H1 (cell line): ENCODE data around the gene FRMD3. TPM values are rescaled to one million over a fixed set of nuclear protein-coding genes. Genes with fewer than 3 reads are reported as not detected.

ENCODE experiments used
- CTCF ChIA-PET: fragments of 300-600 bp; sonication (Branson Sonifier 250); formaldehyde crosslinking; loops from one replicate; lab custom pipeline; 2021; ENCODE audit not compliant: partially characterized antibody; lab: Charles Lee
- POLR2A ChIA-PET: fragments of 300-600 bp; sonication (Branson Sonifier 250); formaldehyde crosslinking; loops from one replicate; lab custom pipeline; 2021; ENCODE audit warnings: inconsistent platforms; ENCODE audit not compliant: partially characterized antibody; lab: Charles Lee
- DNase-seq, 2 experiments: peaks; one replicate each; pipeline versions ENCODE4 v3.0.0 to v3.0.0-alpha.2; 2010 to 2022; ENCODE audit warnings: low spot score in 2 of 2, low read depth in 1 of 2, mixed read lengths in 1 of 2
- FAIRE-seq: peaks from 2 replicates; lab custom pipeline; 2011; peaks lifted over from hg19 to GRCh38; lab: Jason Lieb, UNC
- H2AFZ ChIP-seq: 2 replicates; pipeline ENCODE4 v1.8.1; 2012; ENCODE audit warnings: low read length, inconsistent platforms
- H2AK5ac ChIP-seq: 2 replicates; pipeline ENCODE4 v1.6.1; 2013; ENCODE audit warnings: low read depth, low read length
- H2BK120ac ChIP-seq: replicated peaks from 2 replicates; pipeline ENCODE3; 2013; ENCODE audit warnings: low read depth, low read length, inconsistent platforms
- H2BK12ac ChIP-seq: 2 replicates; pipeline ENCODE4 v1.6.1; 2013; ENCODE audit warnings: low read depth, low read length
- H2BK15ac ChIP-seq: 2 replicates; pipeline ENCODE4 v1.6.1; 2013; ENCODE audit warnings: low read length
- H2BK20ac ChIP-seq: 2 replicates; pipeline ENCODE4 v1.6.1; 2013; ENCODE audit warnings: low read length
- H2BK5ac ChIP-seq: 2 replicates; pipeline ENCODE4 v1.6.1; 2013; ENCODE audit warnings: low read depth, low read length
- H3K14ac ChIP-seq: 2 replicates; pipeline ENCODE4 v1.6.1; 2013; ENCODE audit warnings: inconsistent platforms; ENCODE audit not compliant: insufficient read length
- H3K18ac ChIP-seq: 2 replicates; pipeline ENCODE4 v1.6.1; 2013; ENCODE audit warnings: low read length; ENCODE audit errors: extremely low read depth
- H3K23ac ChIP-seq: 2 replicates; pipeline ENCODE4 v1.6.1; 2013; ENCODE audit warnings: inconsistent platforms; ENCODE audit not compliant: insufficient read length
- H3K23me2 ChIP-seq: 2 replicates; pipeline ENCODE4 v1.6.1; 2013; ENCODE audit warnings: low read depth, low read length
- H3K27ac ChIP-seq: 2 replicates; pipeline ENCODE4 v1.6.1; 2011; ENCODE audit warnings: low read depth, low read length, inconsistent platforms
- H3K27me3 ChIP-seq, 4 experiments: replicated peaks in 1 of 4; 1 replicate in 1 of 4; 2 replicates in 3 of 4; pipeline versions ENCODE4 v1.6.1 to v1.8.1; 2011 to 2013; ENCODE audit warnings: low read length in 3 of 4, mild to moderate bottlenecking in 3 of 4, inconsistent platforms in 2 of 4, mixed read lengths in 2 of 4, moderate library complexity in 1 of 4; ENCODE audit not compliant: control insufficient read depth in 3 of 4, insufficient read depth in 3 of 4; ENCODE audit errors: extremely low read depth in 1 of 4
- H3K36me3 ChIP-seq, 4 experiments: 2 replicates each; pipeline versions ENCODE4 v1.6.1 to v1.8.1; 2011 to 2013; ENCODE audit warnings: mild to moderate bottlenecking in 4 of 4, low read length in 3 of 4, moderate library complexity in 2 of 4, control low read depth in 1 of 4, inconsistent platforms in 1 of 4; ENCODE audit not compliant: insufficient read depth in 4 of 4, control insufficient read depth in 2 of 4
- H3K4ac ChIP-seq: replicated peaks from 2 replicates; pipeline ENCODE3; 2013; ENCODE audit warnings: low read length, low read depth, mixed read lengths, inconsistent platforms; ENCODE audit not compliant: insufficient read length
- H3K4me1 ChIP-seq, 4 experiments: replicated peaks in 1 of 4; 1 replicate in 1 of 4; 2 replicates in 3 of 4; pipeline versions ENCODE4 v1.6.1 to v1.8.1; 2011 to 2013; ENCODE audit warnings: low read length in 3 of 4, inconsistent platforms in 2 of 4, mixed read lengths in 1 of 4; ENCODE audit not compliant: insufficient read depth in 4 of 4, control insufficient read depth in 3 of 4
- H3K4me2 ChIP-seq, 2 experiments: 2 replicates each; pipeline versions ENCODE4 v1.6.1 to v1.8.1; 2011 to 2013; ENCODE audit warnings: low read depth in 2 of 2, low read length in 2 of 2, control low read depth in 1 of 2, inconsistent platforms in 1 of 2, mild to moderate bottlenecking in 1 of 2; ENCODE audit not compliant: insufficient read depth in 1 of 2
- H3K4me3 ChIP-seq, 4 experiments: fragments of 200-600, 300-600 bp in 1 of 4; sonication (generic), shearing (Covaris generic), sonication (Bioruptor Twin) in 1 of 4; 2 replicates each; pipeline versions ENCODE4 v1.5.1 to v1.8.1; 2011 to 2016; ENCODE audit warnings: low read length in 4 of 4, low read depth in 3 of 4, control low read depth in 2 of 4, inconsistent platforms in 2 of 4, mild to moderate bottlenecking in 2 of 4, mixed read lengths in 1 of 4, moderate library complexity in 1 of 4; ENCODE audit not compliant: insufficient read depth in 2 of 4; ENCODE audit errors: extremely low read depth in 1 of 4
- H3K56ac ChIP-seq: replicated peaks from 2 replicates; pipeline ENCODE3; 2013; ENCODE audit warnings: low read depth, mild to moderate bottlenecking, mixed read lengths, low read length, inconsistent platforms; ENCODE audit not compliant: insufficient read length
- H3K79me1 ChIP-seq: 2 replicates; pipeline ENCODE4 v1.6.1; 2013; ENCODE audit warnings: low read depth, low read length, control low read depth
- H3K79me2 ChIP-seq, 2 experiments: 2 replicates each; pipeline versions ENCODE4 v1.6.1 to v1.8.1; 2012 to 2013; ENCODE audit warnings: low read length in 2 of 2, mild to moderate bottlenecking in 2 of 2, inconsistent platforms in 1 of 2; ENCODE audit not compliant: insufficient read depth in 2 of 2, control insufficient read depth in 1 of 2
- H3K9ac ChIP-seq, 4 experiments: replicated peaks in 1 of 4; 1 replicate in 1 of 4; 2 replicates in 3 of 4; pipeline versions ENCODE4 v1.6.1 to v1.8.1; 2011 to 2013; ENCODE audit warnings: low read depth in 3 of 4, low read length in 3 of 4, control low read depth in 2 of 4, mild to moderate bottlenecking in 2 of 4, moderate library complexity in 2 of 4, inconsistent platforms in 1 of 4; ENCODE audit errors: extremely low read depth in 1 of 4
- H3K9me3 ChIP-seq, 2 experiments: 2 replicates each; pipeline versions ENCODE4 v1.6.1 to v1.8.1; 2012 to 2013; ENCODE audit warnings: mild to moderate bottlenecking in 2 of 2, moderate library complexity in 2 of 2, control low read depth in 1 of 2, inconsistent platforms in 1 of 2, low read depth in 1 of 2, low read length in 1 of 2, mixed read lengths in 1 of 2; ENCODE audit not compliant: insufficient read depth in 2 of 2
- H4K20me1 ChIP-seq, 2 experiments: replicated peaks in 1 of 2; 2 replicates each; pipeline versions ENCODE3 to v1.8.1; 2011 to 2013; ENCODE audit warnings: inconsistent platforms in 2 of 2, low read length in 2 of 2, mild to moderate bottlenecking in 1 of 2; ENCODE audit not compliant: insufficient read depth in 2 of 2, control insufficient read depth in 1 of 2
- H4K5ac ChIP-seq: 2 replicates; pipeline ENCODE4 v1.6.1; 2013; ENCODE audit warnings: low read length, low read depth, mixed read lengths, inconsistent platforms; ENCODE audit not compliant: insufficient read length
- H4K8ac ChIP-seq: 2 replicates; pipeline ENCODE4 v1.8.0; 2013; ENCODE audit warnings: mild to moderate bottlenecking, moderate library complexity, low read length, inconsistent platforms; ENCODE audit not compliant: insufficient read depth; ENCODE audit errors: extremely low read depth
- H4K91ac ChIP-seq: replicated peaks from 2 replicates; pipeline ENCODE3; 2013; ENCODE audit warnings: low read length, mixed read lengths, inconsistent platforms; ENCODE audit not compliant: insufficient read length
- BCL11A ChIP-seq, 2 experiments: IDR thresholded peaks; one replicate each; pipeline ENCODE4 v1.6.1; 2011; ENCODE audit warnings: low read depth in 2 of 2, low read length in 2 of 2, mild to moderate bottlenecking in 2 of 2
- NANOG ChIP-seq: IDR thresholded peaks from 2 replicates; pipeline ENCODE4 v1.6.1; 2011; ENCODE audit warnings: low read length, low read depth, mild to moderate bottlenecking, inconsistent platforms; ENCODE audit not compliant: insufficient read depth, poor library complexity, severe bottlenecking
- POU5F1 ChIP-seq: IDR thresholded peaks from 2 replicates; pipeline ENCODE4 v1.6.1; 2011; ENCODE audit warnings: low read depth, mild to moderate bottlenecking, low read length, moderate library complexity
- RXRA ChIP-seq: IDR thresholded peaks from 2 replicates; pipeline ENCODE4 v1.6.1; 2011; ENCODE audit warnings: low read depth, mild to moderate bottlenecking, low read length, moderate library complexity; ENCODE audit not compliant: insufficient read depth
- SIN3A ChIP-seq, 2 experiments: IDR thresholded peaks in 1 of 2; conservative IDR thresholded peaks in 1 of 2; 2 replicates each; pipeline ENCODE4 v1.6.1; 2011 to 2012; ENCODE audit warnings: low read length in 2 of 2, improper control_type of control experiment in 1 of 2, low read depth in 1 of 2, mild to moderate bottlenecking in 1 of 2
- YY1 ChIP-seq: IDR thresholded peaks from 2 replicates; pipeline ENCODE4 v1.6.1; 2011; ENCODE audit warnings: low read depth, mild to moderate bottlenecking, low read length
- WGBS, 2 experiments: shearing (Covaris generic) in 1 of 2; methylation state at CpG; one replicate each; pipeline versions ENCODE4 v1.1.6 to v1.1.7; 2013 to 2015; ENCODE audit warnings: low lambda C conversion rate in 2 of 2, mixed read lengths in 2 of 2, inconsistent platforms in 1 of 2, low coverage in 1 of 2, missing lambda C conversion rate in 1 of 2; ENCODE audit not compliant: insufficient replicate concordance in 2 of 2, insufficient coverage in 1 of 2, insufficient read length in 1 of 2; ENCODE audit errors: extremely low coverage in 1 of 2, missing lambda C conversion rate in 1 of 2; 5-methylcytosine and 5-hydroxymethylcytosine counted together
- polyA plus RNA-seq, 7 experiments: library from polyadenylated mRNA; depleted of rRNA in 3 of 7; stranded (reverse) in 5 of 7; unstranded in 2 of 7; fragments of >200 nt in 5 of 7; fragments of 200-250 nt in 2 of 7; gene quantifications; 1 replicate in 5 of 7; 2 replicates in 1 of 7; 4 replicates in 1 of 7; pipeline versions ENCODE4 v1.2.1 to v1.2.3, GENCODE V29; 2011 to 2013; ENCODE audit warnings: missing spikeins in 2 of 7, mixed read lengths in 2 of 7
- total RNA-seq: library from RNA; stranded (reverse); fragmentation: NEBNext Ultra II Directional; extraction: Animal tissue kit (Norgen Biotek cat#: 25700); gene quantifications from 2 replicates; pipeline ENCODE4 v1.2.1, GENCODE V29; 2021
- TF ChIP-seq, protein P1 (sequence below): IDR thresholded peaks from 2 replicates; pipeline ENCODE4 v1.6.1; 2012; ENCODE audit warnings: low read length, inconsistent platforms

Gene FRMD3
- total and polyA plus RNA-seq, 2 of the 8 experiments (the other 6 are each of a cell fraction or from before 2014, with no cell fraction given): 0.15 to 1.4 TPM

DNA sequence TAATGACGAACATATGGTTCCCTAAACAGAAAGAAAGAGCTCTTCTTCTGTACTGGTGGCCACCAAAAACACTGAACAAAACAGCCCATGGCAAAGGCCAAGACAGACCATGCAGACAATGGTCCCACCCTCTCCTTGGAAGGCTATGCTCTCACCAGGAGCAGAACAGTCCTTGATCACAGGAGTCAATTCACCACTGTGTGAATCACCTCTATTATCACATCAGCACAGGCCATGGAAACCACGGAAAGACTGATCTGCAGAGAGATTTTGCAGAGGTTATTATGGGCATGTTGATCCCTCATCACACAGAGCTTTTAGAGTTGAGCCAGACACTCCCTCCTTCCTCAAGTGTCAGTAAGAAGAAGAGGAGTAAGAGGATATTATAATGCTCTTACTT, 341.3 kb downstream of the FRMD3 start:
- Histone ChIP-seq H2BK120ac (no peak overlapping the region), H3K4me1 (peaks cover 0 to 3% (median 2%) of the 10 kb centered on the region in 4 experiments; a peak in 3 of 7 replicates), H3K4me2 (no peak overlapping the region), H3K79me1 (no peaks in the 10 kb centered on the region), H4K20me1 (no peaks in the 10 kb centered on the region), H2BK20ac (no peak overlapping the region), H3K27me3 (no peaks in the 10 kb centered on the region), H2BK15ac (no peak overlapping the region), H3K23me2 (no peaks in the 10 kb centered on the region), H2AFZ (no peak overlapping the region), H3K14ac (no peak overlapping the region), H2BK5ac (no peak overlapping the region), H4K91ac (no peak overlapping the region), H3K27ac (no peak overlapping the region)
- no peak for FAIRE-seq
- CTCF ChIA-PET: interaction anchor here (0.6 to 1.6 kb wide), 6 partner anchors 12 to 347 kb away, joined by 3 to 4 read pairs (median 3); partner anchors contain the start of gene FRMD3
- no peak for DNase-seq
- 91% methylated on average over 2 of the region's 2 CpGs; no CpG with 5 or more reads in 1 of the 2 experiments for WGBS, 2 experiments
- TF ChIP-seq NANOG (no peak), YY1 (no peak), POU5F1 (no peak), SIN3A (conservative IDR thresholded peaks at IDR 0.05 in 1 of 2, IDR thresholded peaks at IDR 0.05 in 1 of 2; ENCODE audit: low read depth in 1 of 2, low read length in 2 of 2) (no peak), RXRA (no peak), BCL11A (IDR thresholded peaks at IDR 0.05; ENCODE audit: low read depth in 2 of 2, low read length in 2 of 2) (no peak)
- TF ChIP-seq, protein P1, sequence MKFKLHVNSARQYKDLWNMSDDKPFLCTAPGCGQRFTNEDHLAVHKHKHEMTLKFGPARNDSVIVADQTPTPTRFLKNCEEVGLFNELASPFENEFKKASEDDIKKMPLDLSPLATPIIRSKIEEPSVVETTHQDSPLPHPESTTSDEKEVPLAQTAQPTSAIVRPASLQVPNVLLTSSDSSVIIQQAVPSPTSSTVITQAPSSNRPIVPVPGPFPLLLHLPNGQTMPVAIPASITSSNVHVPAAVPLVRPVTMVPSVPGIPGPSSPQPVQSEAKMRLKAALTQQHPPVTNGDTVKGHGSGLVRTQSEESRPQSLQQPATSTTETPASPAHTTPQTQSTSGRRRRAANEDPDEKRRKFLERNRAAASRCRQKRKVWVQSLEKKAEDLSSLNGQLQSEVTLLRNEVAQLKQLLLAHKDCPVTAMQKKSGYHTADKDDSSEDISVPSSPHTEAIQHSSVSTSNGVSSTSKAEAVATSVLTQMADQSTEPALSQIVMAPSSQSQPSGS: no peak
- TF ChIP-seq, all 59 proteins: peak for 0
- Histone ChIP-seq H3K9me3 (no peaks in the 10 kb centered on the region), H2BK12ac (no peak overlapping the region), H3K18ac (no peak overlapping the region), H2AK5ac (no peak overlapping the region), H3K36me3 (no peaks in the 10 kb centered on the region), H3K4me3 (no peak overlapping the region), H3K23ac (no peak overlapping the region), H3K4ac (no peak overlapping the region), H3K79me2 (no peaks in the 10 kb centered on the region), H3K9ac (no peak overlapping the region), H4K8ac (no peak overlapping the region), H4K5ac (no peak overlapping the region), H3K56ac (no peak overlapping the region)
- POLR2A ChIA-PET: no interaction called here
